GM23338 (cell line): ENCODE measurements around the gene PDGFRB. TPM values are rescaled to one million over a fixed set of nuclear protein-coding genes. Genes with fewer than 3 reads are reported as not detected.
A peak's percentile ranks its signal among the peaks of the same experiment; 100 is the strongest.

Experiments used
- ATAC-seq: fragments of 200-7000 bp; cut with Tn5 transposase; 3 replicates; pipeline ENCODE4 v1.9.1; 2020
- DNase-seq: peaks from one replicate; pipeline ENCODE4 v3.0.0-alpha.2; 2015; ENCODE audit warnings: low spot score
- H2AFZ ChIP-seq: fragments of 200-600 bp; sonication (generic); 2 replicates; pipeline ENCODE4 v1.8.0; 2016; ENCODE audit warnings: antibody characterized with exemption, mild to moderate bottlenecking, moderate library complexity
- H3F3A ChIP-seq: fragments of 200-600 bp; sonication (generic); replicated peaks from 2 replicates; pipeline ENCODE4 v1.8.0; 2017; ENCODE audit warnings: antibody characterized with exemption, mixed run types, low read depth
- H3K27ac ChIP-seq: fragments of 200-600 bp; sonication (generic); 2 replicates; pipeline ENCODE4 v1.6.1; 2016; ENCODE audit warnings: low read depth
- H3K27me3 ChIP-seq: fragments of 200-600 bp; sonication (generic); 2 replicates; pipeline ENCODE4 v1.8.0; 2016; ENCODE audit warnings: mild to moderate bottlenecking, mixed run types, moderate library complexity; ENCODE audit not compliant: insufficient read depth
- H3K36me3 ChIP-seq: fragments of 200-600 bp; sonication (generic); 2 replicates; pipeline ENCODE4 v1.8.0; 2016; ENCODE audit warnings: mild to moderate bottlenecking; ENCODE audit not compliant: insufficient read depth
- H3K4me1 ChIP-seq: fragments of 200-600 bp; sonication (generic); 2 replicates; pipeline ENCODE4 v1.8.0; 2016; ENCODE audit warnings: mild to moderate bottlenecking, moderate library complexity; ENCODE audit not compliant: insufficient read depth
- H3K4me2 ChIP-seq: fragments of 200-600 bp; sonication (generic); 2 replicates; pipeline ENCODE4 v1.7.1; 2017; ENCODE audit warnings: mixed run types
- H3K4me3 ChIP-seq: fragments of 200-600 bp; sonication (generic); 2 replicates; pipeline ENCODE4 v1.6.1; 2016; ENCODE audit warnings: mixed run types
- H3K79me2 ChIP-seq: fragments of 200-600 bp; sonication (generic); replicated peaks from 2 replicates; pipeline ENCODE4 v1.8.0; 2017; ENCODE audit warnings: mild to moderate bottlenecking; ENCODE audit not compliant: insufficient read depth
- H3K9me2 ChIP-seq: fragments of 200-600 bp; sonication (generic); 2 replicates; pipeline ENCODE4 v1.8.0; 2017; ENCODE audit not compliant: insufficient read depth
- H4K20me1 ChIP-seq: fragments of 200-600 bp; sonication (generic); replicated peaks from 2 replicates; pipeline ENCODE4 v1.8.0; 2017; ENCODE audit warnings: mild to moderate bottlenecking; ENCODE audit not compliant: insufficient read depth
- H3K27ac Mint-ChIP-seq: 2 replicates; pipeline ENCODE4 v1.8.0; 2020; ENCODE audit warnings: inconsistent platforms, mild to moderate bottlenecking, moderate library complexity, mixed read lengths
- H3K27me3 Mint-ChIP-seq: 3 replicates; pipeline ENCODE4 v1.8.0; 2022; ENCODE audit warnings: low read depth, mild to moderate bottlenecking, moderate library complexity, mixed read lengths, inconsistent platforms; ENCODE audit not compliant: insufficient read depth, poor library complexity
- H3K36me3 Mint-ChIP-seq: 3 replicates; pipeline ENCODE4 v1.8.0; 2021; ENCODE audit warnings: low read depth, mild to moderate bottlenecking, inconsistent platforms, moderate library complexity, mixed read lengths
- H3K4me1 Mint-ChIP-seq: 3 replicates; pipeline ENCODE4 v1.8.0; 2020; ENCODE audit warnings: mild to moderate bottlenecking, inconsistent platforms, mixed read lengths
- H3K4me3 Mint-ChIP-seq: 3 replicates; pipeline ENCODE4 v1.8.0; 2021; ENCODE audit warnings: moderate library complexity, mild to moderate bottlenecking, inconsistent platforms, mixed read lengths
- H3K9me3 Mint-ChIP-seq: 3 replicates; pipeline ENCODE4 v1.8.0; 2020; ENCODE audit warnings: moderate library complexity, mild to moderate bottlenecking, inconsistent platforms, mixed read lengths
- EZH2 ChIP-seq: fragments of 200-600 bp; sonication (generic); IDR thresholded peaks from one replicate; pipeline ENCODE4 v1.8.0; 2017; ENCODE audit warnings: antibody characterized with exemption, mild to moderate bottlenecking, low read depth; ENCODE audit not compliant: unreplicated experiment
- NANOG ChIP-seq: IDR thresholded peaks from 2 replicates; pipeline ENCODE4 v1.6.1; 2016; ENCODE audit warnings: antibody characterized with exemption, borderline replicate concordance
- POLR2AphosphoS5 ChIP-seq: IDR thresholded peaks from 2 replicates; pipeline ENCODE4 v1.6.1; 2016; ENCODE audit warnings: antibody characterized with exemption, low read depth
- ZNF114 ChIP-seq: fragments of 250-450 bp; sonication (Bioruptor Pico); IDR thresholded peaks from 2 replicates; pipeline ENCODE4 v1.5.0; 2020; ENCODE audit warnings: mild to moderate bottlenecking, moderate library complexity
- ZNF331 ChIP-seq: fragments of 250-450 bp; sonication (Bioruptor Pico); IDR thresholded peaks from 2 replicates; pipeline ENCODE4 v1.5.0; 2020; ENCODE audit warnings: low read depth, mild to moderate bottlenecking, moderate library complexity
- polyA plus RNA-seq: library from polyadenylated mRNA; unstranded; fragments of >200 nt; fragmentation: Nextera tagmentation; extraction: Ambion mirVana; gene quantifications from 2 replicates; pipeline ENCODE4 v1.2.1, GENCODE V29; 2016
- total RNA-seq: library from RNA; depleted of rRNA; stranded (reverse); fragments of >200 nt; shearing (Covaris generic); gene quantifications from 2 replicates; pipeline ENCODE4 v1.2.3, GENCODE V29; 2014
- TF ChIP-seq, protein P1 (sequence below): fragments of 250-450 bp; sonication (Bioruptor Pico); IDR thresholded peaks from 2 replicates; pipeline ENCODE4 v1.5.0; 2020; ENCODE audit warnings: mild to moderate bottlenecking, moderate library complexity
- TF ChIP-seq, protein P2 (sequence below): IDR thresholded peaks from one replicate; pipeline ENCODE4 v1.6.1; 2018; ENCODE audit warnings: antibody characterized with exemption; ENCODE audit not compliant: unreplicated experiment
- TF ChIP-seq, protein P3 (sequence below), 2 experiments: fragments of 200-600 bp in 1 of 2; sonication (generic) in 1 of 2; conservative IDR thresholded peaks; 2 replicates each; pipeline versions ENCODE4 v1.5.1 to v1.6.1; 2016 to 2017; ENCODE audit warnings: antibody characterized with exemption in 2 of 2, low read depth in 2 of 2, mild to moderate bottlenecking in 2 of 2, moderate library complexity in 1 of 2

PDGFRB gene
- total and polyA plus RNA-seq, 2 experiments from 2014 or later = 4.5 to 11.3 TPM

DNA sequence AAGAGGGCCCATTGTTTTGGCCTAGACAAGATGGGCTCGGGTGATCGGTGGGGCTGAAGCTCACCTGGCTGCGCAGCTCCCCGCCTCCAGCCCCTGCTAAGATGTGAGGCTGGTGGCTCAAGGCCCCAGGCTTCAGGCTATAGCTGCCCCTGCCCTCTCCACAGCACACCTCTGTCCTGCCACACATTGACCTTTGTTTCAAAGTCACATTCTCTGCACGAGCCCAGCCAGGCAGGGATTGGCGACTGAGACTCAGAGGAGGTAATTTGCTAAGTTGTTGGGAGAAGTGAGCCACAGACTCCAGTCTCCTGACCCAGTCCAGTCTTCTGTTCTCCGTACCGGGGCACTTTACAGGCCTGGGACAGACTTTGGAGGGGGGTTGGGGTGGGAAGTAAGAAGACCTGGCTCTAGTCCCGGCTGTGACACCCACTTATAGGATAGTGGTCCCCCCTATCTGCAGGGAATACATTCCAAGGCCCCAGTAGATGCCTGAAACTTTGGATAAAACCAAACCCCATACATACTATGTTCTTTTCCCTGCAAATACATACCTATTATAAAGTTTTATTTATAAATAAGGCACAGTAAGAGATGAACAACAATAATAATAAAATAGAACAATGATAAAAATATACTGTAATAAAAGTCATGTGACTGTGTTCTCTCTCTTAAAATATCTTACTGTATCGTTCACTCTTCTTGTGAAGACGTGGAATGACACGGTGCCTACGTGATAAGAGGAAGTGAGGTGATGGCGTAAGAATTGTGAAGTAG, 13.3 kb downstream of the PDGFRB start (continued):
- TF ChIP-seq, protein P1, sequence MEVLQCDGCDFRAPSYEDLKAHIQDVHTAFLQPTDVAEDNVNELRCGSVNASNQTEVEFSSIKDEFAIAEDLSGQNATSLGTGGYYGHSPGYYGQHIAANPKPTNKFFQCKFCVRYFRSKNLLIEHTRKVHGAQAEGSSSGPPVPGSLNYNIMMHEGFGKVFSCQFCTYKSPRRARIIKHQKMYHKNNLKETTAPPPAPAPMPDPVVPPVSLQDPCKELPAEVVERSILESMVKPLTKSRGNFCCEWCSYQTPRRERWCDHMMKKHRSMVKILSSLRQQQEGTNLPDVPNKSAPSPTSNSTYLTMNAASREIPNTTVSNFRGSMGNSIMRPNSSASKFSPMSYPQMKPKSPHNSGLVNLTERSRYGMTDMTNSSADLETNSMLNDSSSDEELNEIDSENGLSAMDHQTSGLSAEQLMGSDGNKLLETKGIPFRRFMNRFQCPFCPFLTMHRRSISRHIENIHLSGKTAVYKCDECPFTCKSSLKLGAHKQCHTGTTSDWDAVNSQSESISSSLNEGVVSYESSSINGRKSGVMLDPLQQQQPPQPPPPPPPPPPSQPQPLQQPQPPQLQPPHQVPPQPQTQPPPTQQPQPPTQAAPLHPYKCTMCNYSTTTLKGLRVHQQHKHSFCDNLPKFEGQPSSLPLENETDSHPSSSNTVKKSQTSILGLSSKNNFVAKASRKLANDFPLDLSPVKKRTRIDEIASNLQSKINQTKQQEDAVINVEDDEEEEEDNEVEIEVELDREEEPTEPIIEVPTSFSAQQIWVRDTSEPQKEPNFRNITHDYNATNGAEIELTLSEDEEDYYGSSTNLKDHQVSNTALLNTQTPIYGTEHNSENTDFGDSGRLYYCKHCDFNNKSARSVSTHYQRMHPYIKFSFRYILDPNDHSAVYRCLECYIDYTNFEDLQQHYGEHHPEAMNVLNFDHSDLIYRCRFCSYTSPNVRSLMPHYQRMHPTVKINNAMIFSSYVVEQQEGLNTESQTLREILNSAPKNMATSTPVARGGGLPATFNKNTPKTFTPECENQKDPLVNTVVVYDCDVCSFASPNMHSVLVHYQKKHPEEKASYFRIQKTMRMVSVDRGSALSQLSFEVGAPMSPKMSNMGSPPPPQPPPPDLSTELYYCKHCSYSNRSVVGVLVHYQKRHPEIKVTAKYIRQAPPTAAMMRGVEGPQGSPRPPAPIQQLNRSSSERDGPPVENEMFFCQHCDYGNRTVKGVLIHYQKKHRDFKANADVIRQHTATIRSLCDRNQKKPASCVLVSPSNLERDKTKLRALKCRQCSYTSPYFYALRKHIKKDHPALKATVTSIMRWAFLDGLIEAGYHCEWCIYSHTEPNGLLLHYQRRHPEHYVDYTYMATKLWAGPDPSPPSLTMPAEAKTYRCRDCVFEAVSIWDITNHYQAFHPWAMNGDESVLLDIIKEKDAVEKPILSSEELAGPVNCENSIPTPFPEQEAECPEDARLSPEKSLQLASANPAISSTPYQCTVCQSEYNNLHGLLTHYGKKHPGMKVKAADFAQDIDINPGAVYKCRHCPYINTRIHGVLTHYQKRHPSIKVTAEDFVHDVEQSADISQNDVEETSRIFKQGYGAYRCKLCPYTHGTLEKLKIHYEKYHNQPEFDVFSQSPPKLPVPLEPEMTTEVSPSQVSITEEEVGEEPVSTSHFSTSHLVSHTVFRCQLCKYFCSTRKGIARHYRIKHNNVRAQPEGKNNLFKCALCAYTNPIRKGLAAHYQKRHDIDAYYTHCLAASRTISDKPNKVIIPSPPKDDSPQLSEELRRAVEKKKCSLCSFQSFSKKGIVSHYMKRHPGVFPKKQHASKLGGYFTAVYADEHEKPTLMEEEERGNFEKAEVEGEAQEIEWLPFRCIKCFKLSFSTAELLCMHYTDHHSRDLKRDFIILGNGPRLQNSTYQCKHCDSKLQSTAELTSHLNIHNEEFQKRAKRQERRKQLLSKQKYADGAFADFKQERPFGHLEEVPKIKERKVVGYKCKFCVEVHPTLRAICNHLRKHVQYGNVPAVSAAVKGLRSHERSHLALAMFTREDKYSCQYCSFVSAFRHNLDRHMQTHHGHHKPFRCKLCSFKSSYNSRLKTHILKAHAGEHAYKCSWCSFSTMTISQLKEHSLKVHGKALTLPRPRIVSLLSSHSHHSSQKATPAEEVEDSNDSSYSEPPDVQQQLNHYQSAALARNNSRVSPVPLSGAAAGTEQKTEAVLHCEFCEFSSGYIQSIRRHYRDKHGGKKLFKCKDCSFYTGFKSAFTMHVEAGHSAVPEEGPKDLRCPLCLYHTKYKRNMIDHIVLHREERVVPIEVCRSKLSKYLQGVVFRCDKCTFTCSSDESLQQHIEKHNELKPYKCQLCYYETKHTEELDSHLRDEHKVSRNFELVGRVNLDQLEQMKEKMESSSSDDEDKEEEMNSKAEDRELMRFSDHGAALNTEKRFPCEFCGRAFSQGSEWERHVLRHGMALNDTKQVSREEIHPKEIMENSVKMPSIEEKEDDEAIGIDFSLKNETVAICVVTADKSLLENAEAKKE (CRISPR knock-in tag) = no peak

DNA sequence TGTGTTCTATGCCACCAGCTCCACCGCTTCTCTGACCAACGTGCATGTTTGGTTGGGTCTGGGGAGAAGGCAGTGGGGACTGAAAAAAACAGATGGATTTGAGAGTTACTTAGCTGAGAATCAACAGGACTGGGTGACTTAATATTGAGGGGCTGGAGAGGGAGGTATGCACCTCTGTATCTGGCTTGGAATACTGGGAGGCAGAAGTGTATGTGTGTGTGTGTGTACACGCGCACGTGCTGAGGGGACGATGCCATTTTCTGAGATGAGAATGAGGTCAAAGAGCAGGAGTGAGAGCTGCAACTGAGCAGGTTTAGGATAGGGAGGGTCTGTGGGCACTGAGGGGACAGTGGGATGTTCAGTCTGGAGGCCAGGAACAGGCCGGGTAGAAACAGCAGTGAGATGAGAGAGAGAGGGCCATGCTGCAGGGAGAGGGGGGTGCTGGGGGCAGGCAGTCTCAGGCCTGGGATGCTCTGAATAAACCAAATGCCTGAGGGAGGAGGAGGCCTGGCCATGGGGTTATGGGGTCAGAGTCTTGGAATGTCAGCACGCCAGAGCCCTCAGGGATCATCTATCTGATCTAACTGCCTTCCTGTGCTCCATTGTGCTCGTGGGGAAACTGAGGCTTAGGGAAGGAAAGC, 14.0 kb downstream of the PDGFRB start:
- no peaks in the 10 kb centered on the region for H3K9me3 Mint-ChIP-seq
- Histone ChIP-seq H3K36me3 (no peaks in the 10 kb centered on the region), H2AFZ (no peak overlapping the region), H3K27ac (no peak overlapping the region), H3K4me2 (no peak overlapping the region), H3K4me3 (no peak overlapping the region), H4K20me1 (no peaks in the 10 kb centered on the region), H3K9me2 (no peaks in the 10 kb centered on the region), H3F3A (no peaks in the 10 kb centered on the region), H3K79me2 (no peaks in the 10 kb centered on the region), H3K4me1 (peaks cover 27% of the 10 kb centered on the region), H3K27me3 (no peaks in the 10 kb centered on the region)
- H3K27ac Mint-ChIP-seq = no peak overlapping the region
- peak; percentile 56 for DNase-seq
- peak; percentile 11 for ATAC-seq
- H3K4me1 Mint-ChIP-seq = peaks cover 68% of the 10 kb centered on the region
- H3K36me3 Mint-ChIP-seq = no peaks in the 10 kb centered on the region; the same call in 2 of the 3 replicates
- no peak overlapping the region for H3K4me3 Mint-ChIP-seq
- peaks cover 20% of the 10 kb centered on the region for H3K27me3 Mint-ChIP-seq
- TF ChIP-seq NANOG = no peak
- no peak for TF ChIP-seq POLR2AphosphoS5
- TF ChIP-seq EZH2 = no peak
- no peak for TF ChIP-seq ZNF331
- TF ChIP-seq, protein P2, sequence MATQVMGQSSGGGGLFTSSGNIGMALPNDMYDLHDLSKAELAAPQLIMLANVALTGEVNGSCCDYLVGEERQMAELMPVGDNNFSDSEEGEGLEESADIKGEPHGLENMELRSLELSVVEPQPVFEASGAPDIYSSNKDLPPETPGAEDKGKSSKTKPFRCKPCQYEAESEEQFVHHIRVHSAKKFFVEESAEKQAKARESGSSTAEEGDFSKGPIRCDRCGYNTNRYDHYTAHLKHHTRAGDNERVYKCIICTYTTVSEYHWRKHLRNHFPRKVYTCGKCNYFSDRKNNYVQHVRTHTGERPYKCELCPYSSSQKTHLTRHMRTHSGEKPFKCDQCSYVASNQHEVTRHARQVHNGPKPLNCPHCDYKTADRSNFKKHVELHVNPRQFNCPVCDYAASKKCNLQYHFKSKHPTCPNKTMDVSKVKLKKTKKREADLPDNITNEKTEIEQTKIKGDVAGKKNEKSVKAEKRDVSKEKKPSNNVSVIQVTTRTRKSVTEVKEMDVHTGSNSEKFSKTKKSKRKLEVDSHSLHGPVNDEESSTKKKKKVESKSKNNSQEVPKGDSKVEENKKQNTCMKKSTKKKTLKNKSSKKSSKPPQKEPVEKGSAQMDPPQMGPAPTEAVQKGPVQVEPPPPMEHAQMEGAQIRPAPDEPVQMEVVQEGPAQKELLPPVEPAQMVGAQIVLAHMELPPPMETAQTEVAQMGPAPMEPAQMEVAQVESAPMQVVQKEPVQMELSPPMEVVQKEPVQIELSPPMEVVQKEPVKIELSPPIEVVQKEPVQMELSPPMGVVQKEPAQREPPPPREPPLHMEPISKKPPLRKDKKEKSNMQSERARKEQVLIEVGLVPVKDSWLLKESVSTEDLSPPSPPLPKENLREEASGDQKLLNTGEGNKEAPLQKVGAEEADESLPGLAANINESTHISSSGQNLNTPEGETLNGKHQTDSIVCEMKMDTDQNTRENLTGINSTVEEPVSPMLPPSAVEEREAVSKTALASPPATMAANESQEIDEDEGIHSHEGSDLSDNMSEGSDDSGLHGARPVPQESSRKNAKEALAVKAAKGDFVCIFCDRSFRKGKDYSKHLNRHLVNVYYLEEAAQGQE = no peak
- no peak for TF ChIP-seq ZNF114 (CRISPR knock-in tag)
- TF ChIP-seq, protein P3, sequence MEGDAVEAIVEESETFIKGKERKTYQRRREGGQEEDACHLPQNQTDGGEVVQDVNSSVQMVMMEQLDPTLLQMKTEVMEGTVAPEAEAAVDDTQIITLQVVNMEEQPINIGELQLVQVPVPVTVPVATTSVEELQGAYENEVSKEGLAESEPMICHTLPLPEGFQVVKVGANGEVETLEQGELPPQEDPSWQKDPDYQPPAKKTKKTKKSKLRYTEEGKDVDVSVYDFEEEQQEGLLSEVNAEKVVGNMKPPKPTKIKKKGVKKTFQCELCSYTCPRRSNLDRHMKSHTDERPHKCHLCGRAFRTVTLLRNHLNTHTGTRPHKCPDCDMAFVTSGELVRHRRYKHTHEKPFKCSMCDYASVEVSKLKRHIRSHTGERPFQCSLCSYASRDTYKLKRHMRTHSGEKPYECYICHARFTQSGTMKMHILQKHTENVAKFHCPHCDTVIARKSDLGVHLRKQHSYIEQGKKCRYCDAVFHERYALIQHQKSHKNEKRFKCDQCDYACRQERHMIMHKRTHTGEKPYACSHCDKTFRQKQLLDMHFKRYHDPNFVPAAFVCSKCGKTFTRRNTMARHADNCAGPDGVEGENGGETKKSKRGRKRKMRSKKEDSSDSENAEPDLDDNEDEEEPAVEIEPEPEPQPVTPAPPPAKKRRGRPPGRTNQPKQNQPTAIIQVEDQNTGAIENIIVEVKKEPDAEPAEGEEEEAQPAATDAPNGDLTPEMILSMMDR (conservative IDR thresholded peaks at IDR 0.05; ENCODE audit: low read depth in 2 of 2) = no peak
